Esophagus muscularis mucosa (tissue), 4 donors: ENCODE results near the gene PRPF4.

Experiments
- CTCF ChIP-seq, 3 experiments: fragments of 200-600 bp in 2 of 3; fragments of 450-650 bp in 1 of 3; sonication (generic) in 2 of 3; IDR thresholded peaks; one replicate each; pipeline ENCODE4 v1.5.1; 2017 to 2019; ENCODE audit warnings: antibody characterized with exemption in 3 of 3, mild to moderate bottlenecking in 2 of 3, moderate library complexity in 1 of 3
- EP300 ChIP-seq: sonication (generic); formaldehyde crosslinking; IDR thresholded peaks from one replicate; pipeline ENCODE4 v1.6.1; 2017; ENCODE audit warnings: antibody characterized with exemption
- POLR2A ChIP-seq: fragments of 450-650 bp; IDR thresholded peaks from one replicate; pipeline ENCODE4 v1.6.1; 2017; ENCODE audit warnings: antibody characterized with exemption, moderate library complexity, mild to moderate bottlenecking, low read depth

- TF ChIP-seq CTCF (IDR thresholded peaks at IDR 0.05) (no peak), POLR2A (no peak), EP300 (no peak)
These were observed 27.8 kb upstream of the PRPF4 start for GRCh38 chr9:113247640-113248039.
